ENCODE measurements around the gene SLAMF1. TPM values are rescaled to one million over a fixed set of nuclear protein-coding genes. Genes with fewer than 3 reads are reported as not detected.
"Not testable (repeated sequence)": the region's sequence is repeated elsewhere in the genome, so short reads cannot be mapped to it uniquely, and the experiment has no call there.

The SLAMF1 gene
- total RNA-seq, 1 donor from 2014 or later, result not detected

GRCh38 chr1:160569806-160570205 lies 77.0 kb downstream of the SLAMF1 start:
- no peak overlapping the region for H3K4me3 ChIP-seq (ENCODE audit: low read depth, low read length)
- no peaks in the 10 kb centered on the region for H3K27me3 ChIP-seq (ENCODE audit: control insufficient read depth, insufficient read depth, low read length)
- FAIRE-seq, result no peak

GRCh38 chr1:160567858-160568682 lies 78.8 kb downstream of the SLAMF1 start:
- FAIRE-seq, result no peak

More at GRCh38 chr1:160569806-160570205, 77.0 kb downstream of the SLAMF1 start:
- DNase-seq (ENCODE audit: low read depth), result no peak
- no peaks in the 10 kb centered on the region for H3K36me3 ChIP-seq (ENCODE audit: control insufficient read depth, insufficient read depth, low read length)
- no peak for TF ChIP-seq CTCF (IDR thresholded peaks at IDR 0.05; ENCODE audit: insufficient read depth, low read length, severe bottlenecking)

GRCh38 chr1:160567341-160567740 lies 79.5 kb downstream of the SLAMF1 start:
- no peak for TF ChIP-seq CTCF (IDR thresholded peaks at IDR 0.05; ENCODE audit: insufficient read depth, low read length, severe bottlenecking)
- DNase-seq (ENCODE audit: low read depth), result no peak
- Histone ChIP-seq H3K27me3 (ENCODE audit: control insufficient read depth, insufficient read depth, low read length) (no peaks in the 10 kb centered on the region), H3K4me3 (ENCODE audit: low read depth, low read length) (no peak overlapping the region), H3K36me3 (ENCODE audit: control insufficient read depth, insufficient read depth, low read length) (no peaks in the 10 kb centered on the region)
- FAIRE-seq, result no peak

More at GRCh38 chr1:160567858-160568682, 78.8 kb downstream of the SLAMF1 start:
- Histone ChIP-seq H3K36me3 (ENCODE audit: control insufficient read depth, insufficient read depth, low read length) (no peaks in the 10 kb centered on the region), H3K27me3 (ENCODE audit: control insufficient read depth, insufficient read depth, low read length) (no peaks in the 10 kb centered on the region), H3K4me3 (ENCODE audit: low read depth, low read length) (no peak overlapping the region)
- no peak for TF ChIP-seq CTCF (IDR thresholded peaks at IDR 0.05; ENCODE audit: insufficient read depth, low read length, severe bottlenecking)
- DNase-seq (ENCODE audit: low read depth), result no peak

DNA sequence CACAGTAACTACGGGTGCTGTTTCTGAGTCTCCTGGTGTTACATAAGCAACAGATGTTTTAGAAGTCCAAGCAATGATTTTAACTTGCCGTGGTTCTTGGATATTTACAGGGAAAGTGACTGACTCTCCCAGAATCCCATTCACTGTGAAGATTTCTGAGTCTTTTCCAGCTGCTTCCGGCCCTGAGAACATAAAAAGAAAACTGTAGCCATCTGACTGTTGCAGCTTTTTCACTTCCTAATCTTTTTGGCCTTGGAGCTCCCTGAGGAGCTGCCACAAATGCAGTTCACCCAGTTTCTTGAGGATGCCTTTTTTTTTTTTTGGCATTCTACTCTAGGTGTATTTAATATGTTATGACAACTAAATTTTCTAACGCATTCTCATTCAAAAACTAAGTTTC lies 81.3 kb downstream of the SLAMF1 start:
- no peak overlapping the region for H3K4me3 ChIP-seq (ENCODE audit: low read depth, low read length)
- no peaks in the 10 kb centered on the region for H3K27me3 ChIP-seq (ENCODE audit: control insufficient read depth, insufficient read depth, low read length)
- no peak for FAIRE-seq
- TF ChIP-seq CTCF (IDR thresholded peaks at IDR 0.05; ENCODE audit: insufficient read depth, low read length, severe bottlenecking), result no peak
- no peaks in the 10 kb centered on the region for H3K36me3 ChIP-seq (ENCODE audit: control insufficient read depth, insufficient read depth, low read length)
- no peak for DNase-seq (ENCODE audit: low read depth)

- not testable (repeated sequence) for H3K36me3 ChIP-seq (ENCODE audit: control insufficient read depth, insufficient read depth, low read length); H3K27me3 ChIP-seq (ENCODE audit: control insufficient read depth, insufficient read depth, low read length); FAIRE-seq; H3K4me3 ChIP-seq (ENCODE audit: low read depth, low read length); DNase-seq (ENCODE audit: low read depth)
Observed at GRCh38 chr1:160563230-160563629, 83.6 kb downstream of the SLAMF1 start.

GRCh38 chr1:160562745-160563144 lies 84.1 kb downstream of the SLAMF1 start:
- not testable (repeated sequence) for DNase-seq (ENCODE audit: low read depth); H3K4me3 ChIP-seq (ENCODE audit: low read depth, low read length); H3K36me3 ChIP-seq (ENCODE audit: control insufficient read depth, insufficient read depth, low read length); FAIRE-seq; H3K27me3 ChIP-seq (ENCODE audit: control insufficient read depth, insufficient read depth, low read length)

DNA sequence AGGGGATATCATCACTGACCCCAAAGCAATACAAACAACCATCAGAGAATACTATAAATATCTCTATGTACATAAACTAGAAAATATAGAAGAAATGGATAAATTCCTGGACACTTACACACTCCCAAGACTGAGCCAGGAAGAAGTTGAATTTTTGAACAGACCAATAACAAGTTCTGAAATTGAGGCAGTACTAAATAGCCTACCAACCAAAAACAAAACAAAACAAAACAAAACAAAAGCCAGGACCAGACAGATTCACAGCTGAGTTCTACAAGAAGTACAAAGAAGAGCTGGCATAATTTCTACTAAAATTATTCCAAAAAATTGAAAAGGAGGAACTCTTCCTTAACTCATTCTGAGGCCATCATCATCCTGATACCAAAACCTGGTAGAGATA lies 86.0 kb downstream of the SLAMF1 start:
- no peaks in the 10 kb centered on the region for H3K36me3 ChIP-seq (ENCODE audit: control insufficient read depth, insufficient read depth, low read length)
- H3K27me3 ChIP-seq (ENCODE audit: control insufficient read depth, insufficient read depth, low read length), result peaks cover 2% of the 10 kb centered on the region
- no peak for TF ChIP-seq CTCF (IDR thresholded peaks at IDR 0.05; ENCODE audit: insufficient read depth, low read length, severe bottlenecking)
- FAIRE-seq (no peak), DNase-seq (ENCODE audit: low read depth) (no peak)
- no peak overlapping the region for H3K4me3 ChIP-seq (ENCODE audit: low read depth, low read length)
